Activated CD4-positive, alpha-beta T cell treated with anti-CD3 and anti-CD28 coated beads for 36 hours (primary cell): Measurements from ENCODE around the gene NLGN1. TPM values are rescaled to one million over a fixed set of nuclear protein-coding genes. Genes with fewer than 3 reads are reported as not detected.

Experiments used
- ATAC-seq: fragments of 200-7000 bp; cut with Tn5 transposase; one replicate; pipeline ENCODE4 v1.10.0; 2021; ENCODE audit warnings: mild to moderate bottlenecking, moderate library complexity
- CTCF ChIA-PET: fragments of 350-600 bp; sonication (Branson Sonifier 250); formaldehyde crosslinking; loops from one replicate; lab custom pipeline; 2021; ENCODE audit warnings: antibody characterized with exemption; lab: Charles Lee
- POLR2A ChIA-PET: fragments of 350-600 bp; sonication (Branson Sonifier 250); formaldehyde crosslinking; loops from one replicate; lab custom pipeline; 2021; ENCODE audit warnings: antibody characterized with exemption, inconsistent platforms; lab: Charles Lee
- DNase-seq: peaks from one replicate; pipeline ENCODE4 v3.0.0-alpha.2; 2020
- H3K27ac Mint-ChIP-seq: one replicate; pipeline ENCODE4 v1.8.0; 2021; ENCODE audit warnings: mixed read lengths
- H3K27me3 Mint-ChIP-seq: one replicate; pipeline ENCODE4 v1.8.0; 2021; ENCODE audit warnings: mixed read lengths
- H3K36me3 Mint-ChIP-seq: one replicate; pipeline ENCODE4 v1.8.0; 2021; ENCODE audit warnings: low read depth, mixed read lengths
- H3K4me1 Mint-ChIP-seq: one replicate; pipeline ENCODE4 v1.8.0; 2021; ENCODE audit warnings: mixed read lengths
- H3K4me3 Mint-ChIP-seq: one replicate; pipeline ENCODE4 v1.8.0; 2021; ENCODE audit warnings: mild to moderate bottlenecking, moderate library complexity, mixed read lengths
- H3K9me3 Mint-ChIP-seq: one replicate; pipeline ENCODE4 v1.8.0; 2021; ENCODE audit warnings: low read depth, mixed read lengths
- intact Hi-C, 2 experiments: fragments of 100-400 bp; cut with DNase I in 1 of 2; cut with micrococcal nuclease in 1 of 2; formaldehyde crosslinking; loops; one replicate each; pipeline versions ENCODE4 v1.14.2 to v1.15.1; 2022 to 2024; cut with DNase I, micrococcal nuclease
- total RNA-seq, 2 experiments: library from RNA; stranded (reverse); gene quantifications; one replicate each; pipeline ENCODE4 v1.2.3, GENCODE V29; 2021

Gene NLGN1
- total RNA-seq, 2 experiments from 2014 or later, result not detected

GRCh38 chr3:174317005-174317404 is 919.5 kb downstream of the NLGN1 start:
- no peak overlapping the region for H3K27ac Mint-ChIP-seq
- ChIA-PET CTCF (no interaction called here), POLR2A (no interaction called here)
- H3K36me3 Mint-ChIP-seq, result no peaks in the 10 kb centered on the region
- intact Hi-C loops, result no loop called here
- H3K9me3 Mint-ChIP-seq, result peaks cover 7% of the 10 kb centered on the region
- H3K4me3 Mint-ChIP-seq, result no peak overlapping the region
- H3K4me1 Mint-ChIP-seq, result no peaks in the 10 kb centered on the region
- H3K27me3 Mint-ChIP-seq, result no peaks in the 10 kb centered on the region
- DNase-seq (no peak), ATAC-seq (no peak)

GRCh38 chr3:174318181-174318580 is 920.6 kb downstream of the NLGN1 start:
- DNase-seq (no peak), ATAC-seq (no peak)
- no peaks in the 10 kb centered on the region for H3K4me1 Mint-ChIP-seq
- H3K9me3 Mint-ChIP-seq, result peaks cover 7% of the 10 kb centered on the region
- H3K27me3 Mint-ChIP-seq, result no peaks in the 10 kb centered on the region
- ChIA-PET POLR2A (no interaction called here), CTCF (no interaction called here)
- no peak overlapping the region for H3K27ac Mint-ChIP-seq
- H3K4me3 Mint-ChIP-seq, result no peak overlapping the region
- no peaks in the 10 kb centered on the region for H3K36me3 Mint-ChIP-seq
- intact Hi-C loops, result no loop called here

- intact Hi-C loops, result no loop called here
- Mint-ChIP-seq H3K4me1 (no peaks in the 10 kb centered on the region), H3K36me3 (no peaks in the 10 kb centered on the region), H3K4me3 (no peak overlapping the region), H3K27me3 (no peaks in the 10 kb centered on the region), H3K9me3 (peaks cover 7% of the 10 kb centered on the region), H3K27ac (no peak overlapping the region)
- CTCF ChIA-PET, result no interaction called here
- no peak for DNase-seq
- ATAC-seq, result no peak
- POLR2A ChIA-PET, result no interaction called here
These were observed 924.0 kb downstream of the NLGN1 start for GRCh38 chr3:174321548-174321947.

GRCh38 chr3:174322789-174323188 is 925.2 kb downstream of the NLGN1 start:
- Mint-ChIP-seq H3K27ac (no peak overlapping the region), H3K9me3 (peaks cover 7% of the 10 kb centered on the region), H3K27me3 (no peaks in the 10 kb centered on the region), H3K4me3 (no peak overlapping the region), H3K4me1 (no peaks in the 10 kb centered on the region), H3K36me3 (no peaks in the 10 kb centered on the region)
- ChIA-PET POLR2A (no interaction called here), CTCF (no interaction called here)
- ATAC-seq (no peak), DNase-seq (no peak)
- intact Hi-C loops, result no loop called here

- no peaks in the 10 kb centered on the region for H3K36me3 Mint-ChIP-seq
- H3K9me3 Mint-ChIP-seq, result peaks cover 5% of the 10 kb centered on the region
- POLR2A ChIA-PET, result no interaction called here
- no peak for DNase-seq
- no peak overlapping the region for H3K4me3 Mint-ChIP-seq
- H3K27ac Mint-ChIP-seq, result no peak overlapping the region
- no peak for ATAC-seq
- no peaks in the 10 kb centered on the region for H3K27me3 Mint-ChIP-seq
- no peaks in the 10 kb centered on the region for H3K4me1 Mint-ChIP-seq
- intact Hi-C loops, result no loop called here
- CTCF ChIA-PET, result no interaction called here
These were observed 927.6 kb downstream of the NLGN1 start for GRCh38 chr3:174325171-174325570.

- H3K4me1 Mint-ChIP-seq, result no peaks in the 10 kb centered on the region
- no peaks in the 10 kb centered on the region for H3K27me3 Mint-ChIP-seq
- intact Hi-C loops, result no loop called here
- ATAC-seq (no peak), DNase-seq (no peak)
- H3K36me3 Mint-ChIP-seq, result no peaks in the 10 kb centered on the region
- peaks cover 5% of the 10 kb centered on the region for H3K9me3 Mint-ChIP-seq
- ChIA-PET POLR2A (no interaction called here), CTCF (no interaction called here)
- H3K4me3 Mint-ChIP-seq, result no peak overlapping the region
- H3K27ac Mint-ChIP-seq, result no peak overlapping the region
These were observed 928.5 kb downstream of the NLGN1 start for GRCh38 chr3:174325834-174326700.

GRCh38 chr3:174329321-174329720 is 931.8 kb downstream of the NLGN1 start:
- ChIA-PET CTCF (no interaction called here), POLR2A (no interaction called here)
- H3K36me3 Mint-ChIP-seq, result no peaks in the 10 kb centered on the region
- intact Hi-C loops, result no loop called here
- peaks cover 4% of the 10 kb centered on the region for H3K9me3 Mint-ChIP-seq
- H3K4me1 Mint-ChIP-seq, result no peaks in the 10 kb centered on the region
- ATAC-seq, result no peak
- H3K4me3 Mint-ChIP-seq, result no peak overlapping the region
- no peaks in the 10 kb centered on the region for H3K27me3 Mint-ChIP-seq
- no peak for DNase-seq
- no peak overlapping the region for H3K27ac Mint-ChIP-seq

GRCh38 chr3:174330303-174330702 is 932.8 kb downstream of the NLGN1 start:
- H3K9me3 Mint-ChIP-seq, result peaks cover 4% of the 10 kb centered on the region

GRCh38 chr3:174331095-174331800 is 933.7 kb downstream of the NLGN1 start:
- intact Hi-C loops, result no loop called here
- CTCF ChIA-PET, result no interaction called here
- Mint-ChIP-seq H3K4me3 (no peak overlapping the region), H3K9me3 (peaks cover 4% of the 10 kb centered on the region), H3K36me3 (no peaks in the 10 kb centered on the region), H3K27me3 (no peaks in the 10 kb centered on the region), H3K4me1 (no peaks in the 10 kb centered on the region), H3K27ac (no peak overlapping the region)
- POLR2A ChIA-PET, result no interaction called here
- DNase-seq (no peak), ATAC-seq (no peak)

More at GRCh38 chr3:174330303-174330702, 932.8 kb downstream of the NLGN1 start:
- no peaks in the 10 kb centered on the region for H3K36me3 Mint-ChIP-seq
- H3K4me3 Mint-ChIP-seq, result no peak overlapping the region
- H3K4me1 Mint-ChIP-seq, result no peaks in the 10 kb centered on the region
- POLR2A ChIA-PET, result no interaction called here
- CTCF ChIA-PET, result no interaction called here
- no peaks in the 10 kb centered on the region for H3K27me3 Mint-ChIP-seq
- H3K27ac Mint-ChIP-seq, result no peak overlapping the region
- no peak for ATAC-seq
- no peak for DNase-seq
- intact Hi-C loops, result no loop called here

GRCh38 chr3:174332391-174332790 is 934.8 kb downstream of the NLGN1 start:
- ChIA-PET POLR2A (no interaction called here), CTCF (no interaction called here)
- Mint-ChIP-seq H3K36me3 (no peaks in the 10 kb centered on the region), H3K27me3 (no peaks in the 10 kb centered on the region), H3K4me3 (no peak overlapping the region), H3K4me1 (no peaks in the 10 kb centered on the region), H3K9me3 (peaks cover 4% of the 10 kb centered on the region), H3K27ac (no peak overlapping the region)
- ATAC-seq (no peak), DNase-seq (no peak)
- intact Hi-C loops, result no loop called here

GRCh38 chr3:174333640-174334039 is 936.1 kb downstream of the NLGN1 start:
- Mint-ChIP-seq H3K9me3 (peaks cover 4% of the 10 kb centered on the region), H3K27ac (no peak overlapping the region), H3K4me1 (no peaks in the 10 kb centered on the region), H3K27me3 (no peaks in the 10 kb centered on the region), H3K4me3 (no peak overlapping the region), H3K36me3 (no peaks in the 10 kb centered on the region)
- intact Hi-C loops, result no loop called here
- ChIA-PET POLR2A (no interaction called here), CTCF (no interaction called here)
- ATAC-seq (no peak), DNase-seq (no peak)

- no peak overlapping the region for H3K4me3 Mint-ChIP-seq
- no peaks in the 10 kb centered on the region for H3K36me3 Mint-ChIP-seq
- intact Hi-C loops, result no loop called here
- ChIA-PET POLR2A (no interaction called here), CTCF (no interaction called here)
- peaks cover 4% of the 10 kb centered on the region for H3K9me3 Mint-ChIP-seq
- H3K27me3 Mint-ChIP-seq, result no peaks in the 10 kb centered on the region
- no peaks in the 10 kb centered on the region for H3K4me1 Mint-ChIP-seq
- ATAC-seq (no peak), DNase-seq (no peak)
- no peak overlapping the region for H3K27ac Mint-ChIP-seq
These were observed 936.6 kb downstream of the NLGN1 start for GRCh38 chr3:174334111-174334510.
